WI38 (cell line): ENCODE results near the gene ETV5.

Experiments used
- H3K4me3 ChIP-seq: 2 replicates; pipeline ENCODE4 v1.5.1; 2011; ENCODE audit warnings: low read depth, mild to moderate bottlenecking, control low read depth, low read length
- CTCF ChIP-seq: IDR thresholded peaks from 2 replicates; pipeline ENCODE4 v1.5.1; 2012; ENCODE audit warnings: low read depth, mild to moderate bottlenecking, control low read depth, low read length

ETV5 gene

GRCh38 chr3:186083746-186084145 is 25.1 kb downstream of the ETV5 start:
- TF ChIP-seq CTCF = no peak
- H3K4me3 ChIP-seq = no peak overlapping the region

GRCh38 chr3:186082150-186082549 is 26.7 kb downstream of the ETV5 start:
- TF ChIP-seq CTCF = no peak
- no peak overlapping the region for H3K4me3 ChIP-seq

- TF ChIP-seq CTCF = no peak
- no peak overlapping the region for H3K4me3 ChIP-seq
Measured at GRCh38 chr3:186081678-186082077, 27.2 kb downstream of the ETV5 start.

- H3K4me3 ChIP-seq = no peak overlapping the region
- TF ChIP-seq CTCF = no peak
Measured at GRCh38 chr3:186080849-186081438, 27.9 kb downstream of the ETV5 start.

GRCh38 chr3:186079925-186080324 is 29.0 kb downstream of the ETV5 start:
- TF ChIP-seq CTCF = no peak
- no peak overlapping the region for H3K4me3 ChIP-seq

- TF ChIP-seq CTCF = no peak
- no peak overlapping the region for H3K4me3 ChIP-seq
Measured at GRCh38 chr3:186077466-186077865, 31.4 kb downstream of the ETV5 start.

GRCh38 chr3:186075931-186076567 is 32.8 kb downstream of the ETV5 start:
- no peak for TF ChIP-seq CTCF

More at GRCh38 chr3:186075931-186076567, 32.8 kb downstream of the ETV5 start:
- H3K4me3 ChIP-seq = no peak overlapping the region
